NCI-H1436 (cell line): ENCODE results near the gene NCKAP1.
"Not testable (repeated sequence)": the region's sequence is repeated elsewhere in the genome, so short reads cannot be mapped to it uniquely, and the experiment has no call there.

Experiments
- DNase-seq: peaks from one replicate; lab custom pipeline; 2025; lab: John Stamatoyannopoulos, UW

The NCKAP1 gene

GRCh38 chr2:182906454-182906853 lies 131.8 kb downstream of the NCKAP1 start:
- DNase-seq, result no peak

DNA sequence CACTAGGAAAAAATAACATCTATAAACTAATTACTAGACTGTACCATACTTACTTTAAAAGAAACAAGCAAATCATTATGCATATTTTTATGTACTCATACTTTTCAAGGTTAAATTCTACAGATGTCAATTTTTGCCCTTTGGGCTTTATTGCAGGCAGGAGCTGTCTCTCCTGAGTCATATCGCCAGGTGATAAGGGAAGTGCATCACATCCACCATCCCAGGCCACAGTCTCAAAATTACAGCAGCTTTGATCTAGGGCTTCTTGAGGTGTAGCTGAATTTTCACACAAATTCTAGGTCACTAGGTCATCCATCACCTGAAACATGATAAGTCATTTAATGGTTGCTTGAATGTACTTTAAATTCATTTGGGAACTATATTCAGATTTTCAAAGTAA lies 133.4 kb downstream of the NCKAP1 start:
- no peak for DNase-seq

- DNase-seq, result no peak
Measured at GRCh38 chr2:182903566-182903965, 134.7 kb downstream of the NCKAP1 start.

- DNase-seq, result no peak
Measured at GRCh38 chr2:182901748-182902147, 136.5 kb downstream of the NCKAP1 start.

- DNase-seq, result no peak
Measured at GRCh38 chr2:182898718-182899117, 139.5 kb downstream of the NCKAP1 start.

DNA sequence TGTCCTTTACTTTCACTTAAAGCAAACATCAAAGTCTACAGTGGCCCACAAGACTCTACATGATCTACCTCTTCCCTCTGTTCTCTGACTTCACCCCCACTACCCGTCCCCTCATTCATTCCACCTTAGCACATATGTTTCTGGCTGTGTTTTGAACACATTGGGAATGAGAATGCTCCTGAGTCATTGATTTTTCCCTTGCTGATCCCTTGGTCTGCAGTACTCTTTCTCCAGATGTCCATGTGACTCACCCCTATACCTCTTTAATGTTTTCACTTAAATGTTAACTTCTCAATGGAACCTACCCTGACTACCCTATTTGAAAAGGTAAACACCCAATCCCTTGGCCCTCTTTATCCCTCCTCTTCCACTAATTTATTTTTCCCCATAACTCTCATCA lies 141.1 kb downstream of the NCKAP1 start:
- no peak for DNase-seq

DNA sequence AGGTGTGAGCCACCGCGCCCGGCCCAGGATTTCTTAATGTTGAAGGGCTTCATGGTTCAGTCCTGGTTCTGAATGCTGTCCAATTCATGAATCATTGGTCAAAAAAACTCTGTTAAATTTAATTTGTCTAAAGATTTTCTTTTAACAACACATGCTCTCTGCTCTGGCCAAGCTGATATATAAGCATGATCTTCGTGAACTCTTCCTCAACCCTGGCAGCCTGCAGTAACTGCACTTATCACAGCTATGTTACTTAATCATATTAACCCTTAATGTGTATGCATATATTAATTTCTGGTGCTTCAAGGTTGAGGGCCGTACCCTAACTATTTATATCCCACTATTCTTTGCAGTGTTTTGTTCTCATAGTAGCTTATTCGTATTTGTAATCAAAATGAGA lies 142.5 kb downstream of the NCKAP1 start:
- DNase-seq, result no peak

DNA sequence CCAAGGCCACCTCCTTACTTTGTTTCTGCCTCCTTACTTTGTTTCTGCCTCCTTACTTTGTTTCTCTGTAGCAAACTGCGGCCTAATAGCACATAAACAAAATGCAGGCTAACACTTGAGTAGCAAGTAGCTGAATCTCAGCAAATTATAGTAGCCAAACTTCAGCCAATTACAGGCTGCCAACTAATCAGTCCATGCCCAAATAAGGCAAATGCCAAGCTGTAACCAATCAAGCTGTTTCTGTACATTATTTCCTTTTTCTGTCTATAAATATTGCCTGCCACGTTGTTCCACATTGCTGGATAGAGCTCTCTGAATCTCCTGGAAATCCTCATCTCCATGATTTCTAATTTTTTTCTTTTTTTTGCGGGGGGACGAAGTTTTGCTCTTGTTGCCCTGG lies 143.1 kb downstream of the NCKAP1 start:
- DNase-seq, result no peak

DNA sequence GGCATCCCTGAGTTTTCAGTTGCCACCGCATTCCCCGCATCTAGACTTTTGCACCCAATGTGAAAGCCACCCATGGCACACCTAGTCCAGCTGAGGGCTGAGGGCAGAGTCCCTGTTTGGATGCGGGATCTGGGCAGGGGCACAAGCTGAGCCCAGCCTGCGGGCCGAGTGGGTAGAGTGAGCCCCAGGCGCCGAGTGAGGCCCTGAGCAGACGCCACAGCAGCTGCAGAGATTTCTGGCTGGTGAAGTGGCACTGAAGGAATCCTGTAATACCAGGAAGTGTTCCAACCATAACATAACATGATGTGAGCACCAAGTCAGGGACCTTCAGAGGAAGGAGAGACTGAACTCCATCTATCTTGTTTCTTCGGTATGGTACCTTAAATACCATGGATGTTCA lies 144.1 kb downstream of the NCKAP1 start:
- DNase-seq, result no peak

DNA sequence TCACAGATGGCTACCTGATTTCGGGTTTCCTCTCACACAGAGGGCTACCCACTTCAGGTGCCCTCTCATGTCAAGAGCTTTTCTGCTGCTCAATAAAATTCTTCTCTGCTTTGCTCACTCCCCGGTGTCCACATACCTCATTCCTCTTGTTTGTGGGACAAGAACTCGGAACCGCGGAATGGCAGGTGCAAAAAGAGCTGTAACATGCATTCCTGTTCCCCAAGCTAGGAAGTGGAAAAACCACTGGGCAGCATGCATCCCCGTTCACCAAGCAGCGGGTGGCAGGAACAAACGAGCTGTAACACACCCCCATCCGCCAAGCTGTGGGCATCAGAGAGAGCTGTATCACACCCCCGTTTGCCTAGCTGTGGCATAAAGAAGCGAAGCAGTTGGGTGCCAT lies 144.6 kb downstream of the NCKAP1 start:
- no peak for DNase-seq

DNA sequence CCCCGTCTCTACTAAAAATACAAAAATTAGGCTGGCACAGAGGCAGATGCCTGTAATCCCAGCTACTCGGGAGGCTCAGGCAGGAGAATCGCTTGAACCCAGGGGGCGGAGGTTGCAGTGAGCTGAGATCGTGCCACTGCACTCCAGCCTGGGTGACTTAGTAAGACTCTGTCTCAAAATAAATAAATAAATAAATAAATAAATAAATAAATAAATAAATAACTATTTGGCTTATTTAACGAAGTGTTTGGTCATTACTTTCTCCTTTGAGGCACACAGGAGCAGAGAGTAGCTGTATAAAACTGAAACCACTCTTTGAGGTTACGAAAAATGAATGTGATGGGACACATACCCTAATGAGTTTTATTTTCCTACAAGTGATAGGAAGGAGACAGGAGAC lies 145.2 kb downstream of the NCKAP1 start:
- DNase-seq, result not testable (repeated sequence)

- DNase-seq, result no peak
Measured at GRCh38 chr2:182891611-182892010, 146.6 kb downstream of the NCKAP1 start.

DNA sequence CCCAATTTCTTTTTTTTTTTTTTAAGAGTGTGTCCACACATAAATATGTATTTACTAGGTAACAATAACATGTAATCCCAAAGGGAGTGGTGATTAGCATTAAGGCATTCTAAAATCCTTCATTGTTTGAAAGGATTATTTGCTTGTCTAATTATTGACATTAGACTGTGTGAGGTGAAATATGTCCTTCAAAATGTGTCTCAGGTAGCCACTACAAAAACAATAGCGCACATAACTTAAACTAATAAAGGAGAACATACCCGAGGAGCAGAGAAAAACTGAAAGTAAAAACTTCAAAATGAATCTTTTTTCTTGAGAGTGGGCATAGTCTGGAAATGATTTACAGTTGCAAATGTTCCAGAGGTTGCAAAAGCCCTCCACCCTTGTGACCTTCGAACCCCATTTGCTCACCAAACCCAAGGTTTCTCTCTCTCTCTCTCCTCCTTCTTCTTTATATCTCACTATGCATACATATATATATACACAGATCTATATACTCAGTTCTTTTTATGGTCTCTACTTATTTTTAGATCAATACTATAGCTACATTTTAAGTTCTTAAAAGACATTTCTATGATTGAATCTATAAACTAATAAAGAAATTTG lies 147.4 kb downstream of the NCKAP1 start:
- no peak for DNase-seq

- DNase-seq, result no peak
Measured at GRCh38 chr2:182890305-182890704, 148.0 kb downstream of the NCKAP1 start.

GRCh38 chr2:182887753-182888415 lies 150.4 kb downstream of the NCKAP1 start:
- DNase-seq, result no peak

DNA sequence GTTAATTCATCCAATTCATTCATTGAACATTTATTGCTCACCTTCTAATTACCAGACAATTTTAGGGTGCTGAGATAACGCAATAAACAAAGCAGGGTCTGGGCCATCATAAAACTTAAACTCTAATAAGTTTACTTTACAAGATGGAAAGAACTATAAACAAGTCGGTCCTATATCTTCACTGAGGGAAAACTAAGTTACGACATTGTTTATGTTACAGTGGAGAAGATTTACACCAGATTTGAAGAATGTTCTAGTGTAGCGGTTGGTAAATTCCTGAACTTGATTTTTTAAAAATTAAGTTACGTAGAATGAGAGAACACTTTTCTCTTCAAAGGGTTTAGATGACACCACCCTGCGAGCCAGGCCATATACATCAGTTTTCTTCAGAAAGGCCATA lies 151.2 kb downstream of the NCKAP1 start:
- no peak for DNase-seq

DNA sequence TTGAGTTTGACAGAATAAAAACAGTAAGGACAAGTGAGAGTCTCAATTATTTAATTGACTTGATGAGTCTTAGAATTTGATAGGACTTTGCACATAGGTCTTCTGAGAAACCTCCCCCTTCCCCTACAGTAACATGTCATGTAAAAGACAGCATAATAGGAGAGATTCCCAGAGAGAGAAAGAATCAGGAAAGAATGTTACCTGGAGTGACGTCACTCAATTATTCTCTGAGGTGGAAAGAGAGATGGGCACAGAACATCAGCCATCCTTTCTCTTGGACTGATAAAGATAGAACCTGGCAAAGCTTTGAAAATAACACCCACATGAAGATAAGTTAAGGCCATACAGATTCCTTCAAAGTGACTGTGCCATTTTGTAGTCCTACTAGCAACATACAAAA lies 152.5 kb downstream of the NCKAP1 start:
- DNase-seq, result no peak

DNA sequence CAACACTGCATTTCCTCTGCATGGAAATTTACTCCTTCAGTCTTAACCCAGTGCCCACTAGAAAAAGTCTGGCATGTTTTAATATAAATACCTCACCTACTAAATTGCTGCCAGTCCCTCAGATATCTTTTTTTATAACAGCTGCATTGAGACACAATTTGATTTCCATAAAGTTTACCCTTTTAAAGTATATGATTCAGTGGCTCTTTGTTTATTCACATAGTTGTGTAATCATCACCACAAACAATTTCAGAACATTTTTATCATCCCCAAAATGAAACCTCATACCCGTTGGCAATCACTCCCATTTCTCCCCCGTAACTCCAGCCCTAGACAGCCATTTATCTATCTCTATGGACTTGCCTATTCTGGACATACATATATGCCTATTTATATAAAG lies 154.8 kb downstream of the NCKAP1 start:
- DNase-seq, result no peak

DNA sequence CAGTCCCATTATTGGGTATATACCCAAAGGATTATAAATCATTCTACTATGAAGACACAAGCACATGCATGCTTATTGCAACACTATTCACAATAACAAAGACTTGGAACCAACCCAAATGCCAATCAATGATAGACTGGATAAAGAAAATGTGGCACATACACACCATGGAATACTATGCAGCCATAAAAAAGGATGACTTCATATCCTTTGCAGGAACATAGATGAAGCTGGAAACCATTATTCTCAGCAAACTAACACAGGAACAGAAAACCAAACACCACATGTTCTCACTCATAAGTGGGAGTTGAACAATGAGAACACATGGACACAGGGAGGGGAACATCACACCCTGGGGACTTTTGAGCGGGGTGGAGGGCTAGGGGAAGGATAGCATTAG lies 158.2 kb downstream of the NCKAP1 start:
- DNase-seq, result not testable (repeated sequence)

DNA sequence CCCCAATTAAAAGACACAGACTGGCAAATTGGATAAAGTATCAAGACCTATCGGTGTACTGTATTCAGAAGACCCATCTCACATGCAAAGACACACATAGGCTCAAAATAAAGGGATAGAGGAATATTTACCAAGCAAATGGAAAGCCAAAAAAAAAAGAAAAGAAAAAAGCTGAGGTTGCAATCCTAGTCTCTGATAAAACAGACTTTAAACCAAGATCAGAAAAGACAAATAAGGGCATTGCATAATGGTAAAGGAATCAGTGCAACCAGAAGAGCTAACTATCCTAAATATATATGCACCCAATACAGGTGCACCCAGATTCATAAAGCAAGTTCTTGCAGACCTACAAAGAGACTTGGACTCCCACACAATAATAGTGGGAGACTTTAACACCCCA lies 161.6 kb downstream of the NCKAP1 start:
- not testable (repeated sequence) for DNase-seq

GRCh38 chr2:182870227-182870626 lies 168.0 kb downstream of the NCKAP1 start:
- DNase-seq, result no peak

DNA sequence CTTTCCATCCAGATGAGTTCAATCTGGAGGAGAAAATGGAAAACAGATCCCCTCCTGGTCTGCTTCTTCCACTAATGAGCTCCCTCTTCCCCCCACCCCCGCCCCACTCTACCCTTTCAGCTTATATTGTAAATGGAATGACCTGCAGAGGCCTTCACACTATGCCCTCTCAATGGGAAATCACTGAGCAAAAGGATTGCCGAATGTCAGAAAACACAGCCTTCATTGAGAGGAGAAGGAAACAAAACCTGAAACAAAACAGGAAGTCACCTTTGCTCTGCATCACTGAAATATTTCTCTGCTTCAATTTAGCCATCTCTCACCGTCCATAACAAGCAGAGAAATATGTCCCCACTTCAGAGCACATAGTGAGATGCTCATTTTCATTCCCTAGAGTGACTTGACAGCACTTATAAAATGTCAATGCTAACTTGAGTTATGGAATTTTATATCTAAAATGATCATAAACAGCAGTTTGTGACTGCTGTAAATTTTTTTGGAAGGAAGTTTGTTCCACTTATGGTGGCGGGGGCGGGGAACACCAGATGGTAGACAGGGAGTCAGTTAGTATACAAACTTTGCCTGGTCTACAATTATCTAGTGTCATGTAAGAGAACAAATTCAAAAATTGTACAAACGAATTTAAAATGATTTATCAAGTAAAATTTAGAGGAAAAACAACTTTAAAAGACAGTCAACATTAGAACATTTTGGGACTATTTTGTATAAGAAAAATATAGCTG lies 170.0 kb downstream of the NCKAP1 start:
- DNase-seq, result no peak

GRCh38 chr2:182867426-182868053 lies 170.7 kb downstream of the NCKAP1 start:
- DNase-seq, result no peak
